Liver (tissue), 9 donors: Measurements from ENCODE around the gene TSHZ2. TPM values are rescaled to one million over a fixed set of nuclear protein-coding genes. Genes with fewer than 3 reads are reported as not detected.

ENCODE experiments used
- DNase-seq: peaks from one replicate; pipeline ENCODE4 v3.0.0-alpha.2; 2017; ENCODE audit warnings: low spot score
- H3K27ac ChIP-seq, 2 donors: one replicate each; pipeline ENCODE4 v1.7.0; 2013; ENCODE audit warnings: inconsistent platforms in 2 of 2, low read length in 2 of 2, control low read depth in 1 of 2, low read depth in 1 of 2, mild to moderate bottlenecking in 1 of 2
- H3K27me3 ChIP-seq, 4 donors: one replicate each; pipeline versions ENCODE4 v1.6.1 to v1.7.0; 2013; ENCODE audit warnings: low read length in 3 of 4, inconsistent platforms in 1 of 4, mild to moderate bottlenecking in 1 of 4, moderate library complexity in 1 of 4; ENCODE audit not compliant: control insufficient read depth in 4 of 4, insufficient read depth in 4 of 4
- H3K36me3 ChIP-seq, 4 donors: one replicate each; pipeline versions ENCODE4 v1.6.1 to v1.7.0; 2013; ENCODE audit warnings: low read length in 3 of 4, mild to moderate bottlenecking in 3 of 4, low read depth in 1 of 4, moderate library complexity in 1 of 4; ENCODE audit not compliant: control insufficient read depth in 4 of 4, insufficient read depth in 3 of 4
- H3K4me1 ChIP-seq, 4 donors: one replicate each; pipeline versions ENCODE4 v1.6.1 to v1.7.0; 2013; ENCODE audit warnings: low read length in 3 of 4, mild to moderate bottlenecking in 3 of 4, moderate library complexity in 1 of 4; ENCODE audit not compliant: control insufficient read depth in 4 of 4, insufficient read depth in 4 of 4
- H3K4me3 ChIP-seq, 3 donors: one replicate each; pipeline versions ENCODE4 v1.6.1 to v1.7.0; 2013; ENCODE audit warnings: low read length in 3 of 3, control low read depth in 1 of 3, low read depth in 1 of 3, mild to moderate bottlenecking in 1 of 3
- H3K9ac ChIP-seq, 2 donors: one replicate each; pipeline ENCODE4 v1.7.0; 2013; ENCODE audit warnings: low read length in 2 of 2, mild to moderate bottlenecking in 2 of 2, moderate library complexity in 2 of 2, control low read depth in 1 of 2, low read depth in 1 of 2
- H3K9me3 ChIP-seq, 4 donors: one replicate each; pipeline versions ENCODE4 v1.6.1 to v1.7.0; 2013; ENCODE audit warnings: low read length in 3 of 4; ENCODE audit not compliant: control insufficient read depth in 4 of 4
- ATF3 ChIP-seq: IDR thresholded peaks from 2 replicates; pipeline ENCODE4 v1.6.1; 2016; ENCODE audit warnings: antibody characterized with exemption
- CTCF ChIP-seq: fragments of 150-350 bp; IDR thresholded peaks from 2 replicates; pipeline ENCODE4 v1.5.1; 2017; ENCODE audit warnings: improper control_type of control experiment, low read depth, low read length; ENCODE audit not compliant: missing input control
- EGR1 ChIP-seq, 2 donors: IDR thresholded peaks; 2 replicates each; pipeline ENCODE4 v1.6.1; 2016 to 2018; ENCODE audit warnings: antibody characterized with exemption in 2 of 2, low read depth in 2 of 2
- FOXA1 ChIP-seq: IDR thresholded peaks from 2 replicates; pipeline ENCODE4 v1.6.1; 2016; ENCODE audit warnings: antibody characterized with exemption
- FOXA2 ChIP-seq: IDR thresholded peaks from 2 replicates; pipeline ENCODE4 v1.6.1; 2016; ENCODE audit warnings: antibody characterized with exemption
- GABPA ChIP-seq, 2 donors: IDR thresholded peaks in 1 of 2; conservative IDR thresholded peaks in 1 of 2; 2 replicates each; pipeline ENCODE4 v1.6.1; 2016; ENCODE audit warnings: antibody characterized with exemption in 2 of 2, mild to moderate bottlenecking in 1 of 2, moderate library complexity in 1 of 2
- HNF4G ChIP-seq: IDR thresholded peaks from 2 replicates; pipeline ENCODE4 v1.6.1; 2016; ENCODE audit warnings: antibody characterized with exemption
- JUND ChIP-seq, 2 donors: IDR thresholded peaks; 2 replicates each; pipeline ENCODE4 v1.6.1; 2016; ENCODE audit warnings: antibody characterized with exemption in 2 of 2
- MAX ChIP-seq: IDR thresholded peaks from 2 replicates; pipeline ENCODE4 v1.6.1; 2016; ENCODE audit warnings: antibody characterized with exemption
- NR2F2 ChIP-seq: IDR thresholded peaks from 2 replicates; pipeline ENCODE4 v1.6.1; 2016; ENCODE audit warnings: antibody characterized with exemption
- RAD21 ChIP-seq, 2 donors: IDR thresholded peaks; 2 replicates each; pipeline ENCODE4 v1.6.1; 2016; ENCODE audit warnings: antibody characterized with exemption in 2 of 2, mild to moderate bottlenecking in 2 of 2
- RXRA ChIP-seq, 2 donors: IDR thresholded peaks; 2 replicates each; pipeline ENCODE4 v1.6.1; 2017 to 2018; ENCODE audit warnings: antibody characterized with exemption in 2 of 2, mild to moderate bottlenecking in 1 of 2
- SP1 ChIP-seq: IDR thresholded peaks from 2 replicates; pipeline ENCODE4 v1.6.1; 2018; ENCODE audit warnings: antibody characterized with exemption, mild to moderate bottlenecking
- YY1 ChIP-seq: IDR thresholded peaks from 2 replicates; pipeline ENCODE4 v1.6.1; 2016; ENCODE audit warnings: antibody characterized with exemption, mild to moderate bottlenecking
- ZBTB33 ChIP-seq: IDR thresholded peaks from 2 replicates; pipeline ENCODE4 v1.6.1; 2016; ENCODE audit warnings: antibody characterized with exemption
- WGBS: extraction: QIAGEN DNeasy Blood & Tissue Kit; methylation state at CpG from one replicate; pipeline ENCODE4 v1.1.7; 2013; 5-methylcytosine and 5-hydroxymethylcytosine counted together
- polyA plus RNA-seq, 2 donors: library from polyadenylated mRNA; stranded (reverse) in 1 of 2; unstranded in 1 of 2; fragments of 200-250 nt in 1 of 2; fragments of >200 nt in 1 of 2; fragmentation: Nextera tagmentation in 1 of 2; extraction: Ambion mirVana in 1 of 2; gene quantifications; one replicate each; pipeline versions ENCODE4 v1.2.1 to v1.2.3, GENCODE V29; 2013 to 2015
- total RNA-seq, 2 donors: library from RNA; depleted of rRNA; stranded (reverse); fragments of >200 nt; gene quantifications; one replicate each; pipeline ENCODE4 v1.2.3, GENCODE V29; 2014
- donor health status: healthy.
- donor health status: healthy.
- donor health status: healthy.
- donor health status: healthy.
- donor health status: healthy.

TSHZ2 gene
- total and polyA plus RNA-seq, 4 donors = 2.9 to 11.3 (median 7.8) TPM

GRCh38 chr20:53162251-53162835, 190.2 kb downstream of the TSHZ2 start:
- Histone ChIP-seq H3K27ac (peak overlapping the region; percentile 57 to 59), H3K9me3 (no peaks in the 10 kb centered on the region), H3K36me3 (no peaks in the 10 kb centered on the region), H3K27me3 (no peaks in the 10 kb centered on the region), H3K4me3 (no peak overlapping the region), H3K4me1 (peaks cover 0 to 14% (median 3%) of the 10 kb centered on the region in 4 donors), H3K9ac (no peak overlapping the region)
- no peak for DNase-seq
- TF ChIP-seq ZBTB33 (no peak), FOXA2 (no peak), RXRA (IDR thresholded peaks at IDR 0.05) (peak; percentile 57 to 78), ATF3 (no peak), JUND (IDR thresholded peaks at IDR 0.05) (peak in 1 of 2 donors; percentile 59), YY1 (peak; percentile 29), RAD21 (IDR thresholded peaks at IDR 0.05) (peak in 1 of 2 donors; percentile 53), SP1 (peak; percentile 37), HNF4G (no peak), CTCF (peak; percentile 35)
- WGBS = 49% methylated on average over 13 of the region's 13 CpGs

GRCh38 chr20:53163486-53163885, 191.3 kb downstream of the TSHZ2 start:
- no peak for DNase-seq
- Histone ChIP-seq H3K36me3 (no peaks in the 10 kb centered on the region), H3K27me3 (no peaks in the 10 kb centered on the region), H3K9ac (no peak overlapping the region), H3K27ac (peak overlapping the region; percentile 37 to 46), H3K4me1 (peaks cover 0 to 14% (median 3%) of the 10 kb centered on the region in 4 donors), H3K4me3 (no peak overlapping the region), H3K9me3 (no peaks in the 10 kb centered on the region)
- WGBS = 62% methylated on average over 3 of the region's 3 CpGs
- TF ChIP-seq CTCF = no peak
- no peak for TF ChIP-seq MAX
- TF ChIP-seq EGR1 (IDR thresholded peaks at IDR 0.05; ENCODE audit: low read depth in 2 of 2) = no peak
- TF ChIP-seq ATF3 = no peak
- TF ChIP-seq FOXA1 = no peak
- TF ChIP-seq NR2F2 = no peak
- TF ChIP-seq GABPA (IDR thresholded peaks at IDR 0.05 in 1 of 2, conservative IDR thresholded peaks at IDR 0.05 in 1 of 2) = no peak
- no peak for TF ChIP-seq ZBTB33
